ENCODE data around the gene WDR13. TPM values are rescaled to one million over a fixed set of nuclear protein-coding genes. Genes with fewer than 3 reads are reported as not detected.
"Not testable (repeated sequence)": the region's sequence is repeated elsewhere in the genome, so short reads cannot be mapped to it uniquely, and the experiment has no call there.

WDR13 gene
- total RNA-seq, 1 donor from 2014 or later = 55.0 TPM

DNA sequence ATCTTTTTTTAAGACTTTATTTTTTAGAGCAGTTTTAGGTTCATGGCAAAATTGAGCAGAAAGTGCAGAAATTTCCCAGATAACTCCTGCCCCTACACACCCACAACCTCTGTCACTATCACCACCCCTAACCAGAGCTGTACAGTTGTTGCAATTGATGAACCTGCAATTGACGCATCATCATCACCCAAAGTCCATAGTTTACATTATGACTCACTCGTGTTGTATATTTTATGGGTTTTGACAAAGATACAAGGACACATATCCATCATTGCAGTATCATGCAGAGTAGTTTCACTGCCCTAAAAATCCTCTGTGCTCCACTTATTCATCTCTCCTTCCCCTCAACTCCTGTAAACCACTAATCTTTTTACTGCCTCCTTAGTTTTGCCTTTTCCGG is 51.8 kb downstream of the WDR13 start:
- intact Hi-C loops (cut with micrococcal nuclease) = loop anchor here (2.0 to 5.0 kb wide), 5 partner anchors 48 to 296 kb away; partner anchors contain the start of gene SUV39H1

DNA sequence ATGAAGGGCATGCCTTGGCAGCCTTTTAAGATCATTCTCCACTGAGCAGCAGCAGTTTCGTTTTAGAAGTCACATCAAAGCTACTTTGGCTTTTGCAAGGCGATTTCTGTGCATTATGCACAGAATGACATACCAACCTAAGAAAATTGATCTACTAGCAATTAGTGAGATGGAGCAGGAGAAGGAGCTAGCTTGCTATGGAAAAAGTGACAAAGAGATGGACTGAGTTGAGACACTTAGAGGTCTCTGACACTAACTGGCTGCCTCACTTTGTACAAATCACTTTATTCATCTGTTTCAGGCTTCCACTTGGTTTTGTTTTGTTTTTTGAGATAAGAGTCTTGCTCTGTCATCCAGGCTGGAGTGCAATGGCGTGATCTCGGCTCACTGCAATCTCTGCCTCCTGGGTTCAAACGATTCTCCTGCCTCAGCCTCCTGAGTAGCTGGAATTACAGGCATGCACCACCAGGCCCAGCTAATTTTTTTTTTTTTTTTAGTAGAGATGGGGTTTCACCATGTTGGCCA is 54.8 kb downstream of the WDR13 start:
- intact Hi-C loops (cut with micrococcal nuclease) = not testable (repeated sequence)

DNA sequence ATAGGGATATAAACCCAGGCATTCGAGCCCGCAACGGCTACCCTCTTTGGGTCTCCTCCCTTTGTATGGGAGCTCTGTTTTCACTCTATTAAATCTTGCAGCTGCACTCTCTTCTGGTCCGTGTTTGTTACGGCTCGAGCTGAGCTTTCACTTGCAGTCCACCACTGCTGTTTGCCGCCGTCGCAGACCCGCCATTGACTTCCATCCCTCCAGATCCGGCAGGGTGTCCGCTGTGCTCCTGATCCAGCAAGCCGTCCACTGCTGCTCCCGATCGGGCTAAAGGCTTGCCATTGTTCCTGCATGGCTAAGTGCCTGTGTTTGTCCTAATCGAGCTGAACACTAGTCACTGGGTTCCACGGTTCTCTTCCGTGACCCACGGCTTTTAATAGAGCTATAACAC is 57.5 kb downstream of the WDR13 start:
- intact Hi-C loops (cut with micrococcal nuclease) = not testable (repeated sequence)

Other genes with a start within 250 kb of the WDR13 start
- gene SSX3, start 240.8 kb upstream of the WDR13 start, total RNA-seq = not detected in 2 replicates
- not detected in 2 replicates for gene SSX4, start 214.0 kb upstream of the WDR13 start, total RNA-seq
- not detected in 2 replicates for gene SSX4B, start 185.5 kb upstream of the WDR13 start, total RNA-seq
- gene SLC38A5, start 127.2 kb upstream of the WDR13 start, total RNA-seq = 73.9 and 93.1 TPM in 2 replicates
- gene FTSJ1, start 121.3 kb upstream of the WDR13 start, total RNA-seq = 66.3 and 70.4 TPM in 2 replicates
- gene PORCN, start 88.5 kb upstream of the WDR13 start, total RNA-seq = 19.1 and 21.3 TPM in 2 replicates
- gene EBP, start 75.7 kb upstream of the WDR13 start, total RNA-seq = 226 and 227 TPM in 2 replicates
- gene TBC1D25, start 57.8 kb upstream of the WDR13 start, total RNA-seq = 20.1 and 22.4 TPM in 2 replicates
- gene RBM3, start 23.0 kb upstream of the WDR13 start, total RNA-seq = 343 and 349 TPM in 2 replicates
- gene WAS, start 86.3 kb downstream of the WDR13 start, total RNA-seq = 151 and 162 TPM in 2 replicates
- gene SUV39H1, start 99.2 kb downstream of the WDR13 start, total RNA-seq = 21.7 and 25.0 TPM in 2 replicates
- not detected in 2 replicates for gene GLOD5, start 164.3 kb downstream of the WDR13 start, total RNA-seq
- gene GATA1, start 189.1 kb downstream of the WDR13 start, total RNA-seq = not detected in 2 replicates
- 83.1 and 87.3 TPM in 2 replicates for gene HDAC6, start 204.6 kb downstream of the WDR13 start, total RNA-seq
- not detected in 2 replicates for gene ERAS, start 229.0 kb downstream of the WDR13 start, total RNA-seq
- gene PCSK1N, start 238.1 kb downstream of the WDR13 start, total RNA-seq = 0.56 and 0.78 TPM in 2 replicates